GM18508 (cell line): ENCODE measurements around the gene CFP.
"Not testable (repeated sequence)": the region's sequence is repeated elsewhere in the genome, so short reads cannot be mapped to it uniquely, and the experiment has no call there.

Source experiments
- ATAC-seq: cut with Tn5 transposase; IDR thresholded peaks from one replicate; pipeline ENCODE4 v1.9.1; 2021; ENCODE audit warnings: moderate number of reproducible peaks; ENCODE audit not compliant: insufficient read depth, unreplicated experiment

The CFP gene

GRCh38 chrX:47629419-47630200 is at the start of gene CFP:
Gene CFP (minus strand): TSS chrX:47629930. CDS start chrX:47629844, 86 bp downstream.
- ATAC-seq: no peak

DNA sequence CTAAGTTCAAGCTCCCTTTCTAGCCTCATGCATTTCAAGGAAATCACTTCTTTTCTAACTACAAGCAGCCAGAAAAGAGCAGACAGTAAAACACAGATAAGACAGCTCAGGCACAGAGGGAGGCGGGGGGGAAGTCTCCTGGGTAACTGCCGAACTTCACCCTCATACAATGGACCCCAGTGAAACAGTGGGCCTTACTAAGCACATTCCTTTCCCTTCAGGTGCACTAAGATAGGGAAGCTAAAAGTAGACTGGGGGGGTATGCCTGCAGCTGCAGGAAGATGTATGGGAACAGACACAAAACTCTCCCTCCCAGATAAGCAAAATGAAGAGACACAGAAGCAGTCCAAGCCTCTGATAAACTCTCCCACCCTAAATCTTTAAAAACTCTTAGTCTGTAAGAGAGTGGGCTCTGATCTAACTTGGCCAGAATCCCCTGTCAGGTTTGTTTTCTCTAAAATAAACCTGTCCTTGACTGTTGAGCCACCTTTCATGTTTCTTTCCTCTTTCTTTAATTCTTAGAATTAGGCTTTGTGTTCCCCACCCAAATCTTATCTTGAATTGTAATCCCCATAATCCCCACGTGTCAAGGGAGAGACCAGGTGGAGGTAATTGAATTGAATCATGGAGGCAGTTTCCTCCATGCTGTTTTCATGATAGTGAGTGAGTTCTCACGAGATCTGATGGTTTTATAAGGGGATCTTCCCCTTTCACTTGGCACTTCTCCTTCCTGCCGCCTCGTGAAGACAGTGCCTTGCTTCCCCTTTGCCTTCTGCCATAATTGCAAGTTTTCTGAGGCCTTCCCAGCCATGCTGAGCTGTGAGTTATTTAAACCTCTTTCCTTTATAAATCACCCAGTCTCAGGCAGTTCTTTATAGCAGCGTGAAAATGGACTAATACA is 46.5 kb upstream of the CFP start:
- not testable (repeated sequence) for ATAC-seq

GRCh38 chrX:47674776-47675175 is 45.0 kb upstream of the CFP start:
- no peak for ATAC-seq

GRCh38 chrX:47665797-47666196 is 36.1 kb upstream of the CFP start:
- not testable (repeated sequence) for ATAC-seq

DNA sequence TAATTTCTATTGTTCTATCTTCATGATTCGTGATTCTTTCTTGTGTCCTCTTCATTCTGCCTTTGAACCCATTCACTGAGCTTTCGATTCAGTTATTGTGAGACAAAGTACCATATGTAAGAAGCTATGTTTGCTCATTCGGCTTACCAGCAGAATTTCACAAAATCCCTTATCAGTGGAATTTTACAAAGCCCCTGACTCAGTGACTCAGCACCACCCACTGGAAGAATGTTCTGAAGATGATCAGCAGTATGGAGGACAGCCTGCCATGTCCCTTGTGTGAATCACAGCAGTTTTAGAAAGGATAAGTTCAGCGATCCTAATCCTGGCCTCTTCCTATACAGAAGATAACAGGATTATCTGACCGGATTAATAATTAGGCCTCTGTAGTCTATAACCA is 35.0 kb upstream of the CFP start:
- no peak for ATAC-seq

GRCh38 chrX:47662144-47662657 is 32.5 kb upstream of the CFP start:
- ATAC-seq: no peak

DNA sequence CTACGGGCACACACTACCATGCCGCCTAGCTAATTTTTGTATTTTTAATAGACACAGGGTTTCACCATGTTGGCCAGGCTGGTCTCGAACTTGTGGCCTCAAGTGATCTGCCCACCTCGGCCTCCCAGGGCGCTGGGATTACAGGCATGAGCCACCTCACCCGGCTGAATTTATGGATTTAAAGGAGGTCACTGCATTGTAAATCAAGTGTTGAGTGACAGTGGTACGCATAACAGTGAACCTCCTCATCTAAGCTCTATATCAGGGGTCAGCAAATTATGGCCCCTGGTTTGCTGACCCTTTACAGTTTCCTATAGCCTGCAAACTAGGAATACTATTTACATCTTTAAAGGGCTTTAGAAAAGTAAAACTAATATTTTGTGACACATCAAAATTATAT is 31.8 kb upstream of the CFP start:
- ATAC-seq: no peak

- ATAC-seq: no peak
Measured at GRCh38 chrX:47659421-47659726, 29.6 kb upstream of the CFP start.

GRCh38 chrX:47658684-47659420 is 29.1 kb upstream of the CFP start, which contains the start of gene UXT:
Gene UXT (minus strand): TSS chrX:47659180. CDS start chrX:47658927, 253 bp downstream.
- ATAC-seq: peak; percentile 49

DNA sequence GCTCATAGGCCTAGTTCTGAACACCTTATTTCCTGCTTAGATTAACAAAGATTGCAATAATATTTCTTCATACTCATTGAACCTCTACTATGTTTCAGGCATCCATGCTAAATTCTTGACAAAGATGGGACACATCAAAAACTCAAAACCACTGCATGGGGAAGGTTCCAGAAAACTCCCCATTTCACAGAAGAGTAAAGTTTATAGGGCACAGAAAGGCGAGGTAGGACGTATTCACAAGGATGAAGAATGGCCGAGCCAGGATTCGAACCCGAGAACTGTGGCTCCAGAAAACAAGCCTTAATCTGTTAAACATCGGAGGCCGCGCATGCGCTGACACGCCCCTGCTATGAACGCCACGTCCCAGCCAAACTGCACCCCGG is 28.6 kb upstream of the CFP start:
- no peak for ATAC-seq

DNA sequence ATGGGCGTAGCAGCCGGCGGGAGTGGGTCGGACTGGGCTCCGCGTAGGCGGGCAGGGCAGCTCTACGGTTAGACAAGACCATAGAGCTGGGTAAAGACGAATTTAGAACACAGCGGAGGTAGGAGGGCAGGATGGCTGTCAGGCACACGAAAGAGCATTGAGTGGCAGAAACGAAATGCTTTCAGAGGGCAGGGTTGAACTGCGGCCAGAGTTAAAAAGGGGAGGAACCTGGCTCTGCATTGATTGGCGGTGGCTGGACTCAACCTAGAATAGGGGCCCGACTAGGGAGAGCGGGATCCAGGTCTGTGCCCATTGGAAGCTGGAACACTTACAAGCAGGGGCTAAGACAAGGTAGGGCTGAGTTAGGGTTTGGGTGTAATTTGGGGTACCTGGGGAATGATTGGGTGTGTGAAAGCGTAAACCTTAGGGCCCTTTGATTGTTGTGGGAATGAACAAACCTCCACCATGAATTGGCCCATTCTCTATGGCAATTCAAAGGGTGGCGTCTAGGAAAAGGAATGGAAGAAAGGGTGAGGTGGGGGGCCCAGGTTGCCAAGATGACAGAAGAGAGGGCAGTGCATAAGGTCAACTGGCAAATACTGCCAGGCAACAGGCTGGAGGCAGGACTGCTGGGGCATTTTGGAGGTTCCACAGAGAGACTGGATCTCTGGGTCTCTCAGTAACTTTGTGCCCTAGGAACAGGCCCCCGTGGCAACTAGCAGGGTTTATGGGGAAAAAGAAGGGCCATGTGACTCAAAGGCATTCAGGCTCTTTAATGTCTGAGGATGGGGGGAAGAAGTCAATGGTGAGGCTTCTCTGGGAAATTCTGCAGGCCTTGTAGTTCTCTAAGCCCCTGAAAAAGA is 21.5 kb upstream of the CFP start:
- no peak for ATAC-seq

DNA sequence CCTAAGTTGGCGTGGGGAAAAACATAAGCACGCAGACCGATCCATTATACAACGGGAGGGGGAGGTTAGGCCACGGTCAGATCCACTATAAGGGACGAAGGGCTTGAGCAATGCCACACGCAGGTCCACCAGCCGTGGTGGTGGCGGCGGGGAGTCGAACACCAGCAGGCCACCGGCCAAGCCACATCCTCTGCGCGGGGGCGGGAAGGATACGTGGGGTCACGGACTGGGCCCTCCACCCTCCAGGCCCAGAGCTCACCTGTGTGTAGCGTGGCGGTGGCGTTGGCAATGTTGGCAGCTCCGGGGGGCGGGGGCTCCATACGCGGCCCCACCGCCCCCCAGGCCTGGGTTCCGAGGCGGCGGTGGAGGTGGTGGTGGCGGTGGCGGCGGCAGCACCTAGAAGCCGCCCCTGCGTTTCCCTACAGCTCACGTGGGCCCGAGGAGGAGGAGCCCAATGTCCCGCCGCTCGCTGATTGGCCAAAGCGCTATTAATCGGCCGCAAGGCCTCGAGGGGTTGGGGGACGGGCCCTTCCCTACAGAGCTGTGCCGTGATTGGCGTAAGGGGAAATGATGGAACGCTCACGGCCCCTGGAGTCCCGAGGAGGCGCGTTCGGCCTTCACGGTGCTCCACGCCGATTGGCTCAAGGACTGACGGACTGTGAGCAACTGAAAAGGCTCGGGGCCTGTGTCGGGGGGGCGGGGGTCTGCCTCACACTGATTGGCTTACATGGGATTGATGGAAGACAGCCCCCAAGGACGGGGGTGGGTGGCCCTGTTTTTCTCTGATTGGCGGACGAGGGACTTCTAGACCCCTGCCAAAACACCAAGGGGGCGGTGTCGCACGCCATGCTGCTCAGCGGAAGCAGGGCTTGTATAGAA is 20.7 kb upstream of the CFP start, which contains the start of gene ELK1:
TSS of gene ELK1 (minus strand) at position 400 of the 879 bp plus-strand sequence. CDS start 9,122 bp downstream, outside the sequence.
- ATAC-seq: peak; percentile 61

DNA sequence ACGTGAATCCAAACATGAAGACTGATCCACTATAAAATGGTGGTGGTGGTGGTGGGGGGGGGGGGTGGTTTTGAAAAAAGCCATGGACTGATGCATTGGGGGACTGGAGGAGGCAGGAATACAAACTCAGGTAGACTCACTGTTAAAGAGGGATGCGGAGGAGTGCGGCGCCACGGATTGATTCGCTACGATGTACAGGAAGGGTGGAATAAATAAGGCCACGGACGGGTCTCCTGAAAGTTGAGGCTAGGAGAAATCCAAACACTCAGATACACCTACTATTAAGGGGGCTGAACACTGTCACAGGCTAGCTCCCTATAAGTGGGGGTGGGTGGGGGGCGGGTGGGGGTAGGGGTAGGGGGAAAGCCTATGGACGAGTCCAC is 20.0 kb upstream of the CFP start:
- no peak for ATAC-seq

DNA sequence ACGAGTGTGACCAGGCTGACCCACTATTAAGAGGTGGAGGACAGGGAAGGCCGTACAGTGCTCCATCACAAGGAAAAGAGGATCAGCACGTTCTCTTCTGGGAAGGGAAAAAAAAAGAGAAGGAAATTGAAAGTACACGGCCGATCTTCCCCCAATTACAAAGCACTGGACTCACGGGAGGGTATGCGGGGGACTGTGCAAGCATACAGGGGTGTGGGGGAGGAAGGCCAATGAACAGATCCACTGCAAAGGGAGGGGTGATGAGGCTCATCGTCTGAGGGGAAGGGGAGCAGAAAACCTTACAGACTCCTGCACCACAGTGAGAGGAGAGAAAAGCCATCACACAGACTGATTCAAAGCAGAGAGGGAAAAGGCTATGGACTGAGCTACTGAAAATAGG is 19.5 kb upstream of the CFP start:
- ATAC-seq: no peak

GRCh38 chrX:47648376-47648775 is 18.6 kb upstream of the CFP start:
- no peak for ATAC-seq

DNA sequence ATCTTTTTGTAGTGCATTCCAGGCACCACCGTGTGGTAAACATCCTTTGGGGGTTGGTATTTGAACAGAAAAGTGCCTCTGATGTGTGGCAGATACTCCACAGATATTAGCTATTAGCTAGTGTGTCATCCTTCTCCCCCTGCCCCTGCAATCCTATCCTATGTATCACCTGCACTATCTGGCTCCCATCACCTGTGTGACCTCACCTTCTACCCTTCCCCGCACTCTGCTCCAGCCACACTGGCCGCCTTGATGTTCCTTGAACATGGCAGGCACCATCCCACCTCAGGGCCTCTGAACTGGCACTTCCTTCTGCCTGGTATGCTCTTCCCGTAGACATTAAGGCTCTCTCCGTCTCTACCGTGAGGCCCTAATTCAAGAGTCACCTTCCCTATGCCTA is 16.9 kb upstream of the CFP start:
- no peak for ATAC-seq

DNA sequence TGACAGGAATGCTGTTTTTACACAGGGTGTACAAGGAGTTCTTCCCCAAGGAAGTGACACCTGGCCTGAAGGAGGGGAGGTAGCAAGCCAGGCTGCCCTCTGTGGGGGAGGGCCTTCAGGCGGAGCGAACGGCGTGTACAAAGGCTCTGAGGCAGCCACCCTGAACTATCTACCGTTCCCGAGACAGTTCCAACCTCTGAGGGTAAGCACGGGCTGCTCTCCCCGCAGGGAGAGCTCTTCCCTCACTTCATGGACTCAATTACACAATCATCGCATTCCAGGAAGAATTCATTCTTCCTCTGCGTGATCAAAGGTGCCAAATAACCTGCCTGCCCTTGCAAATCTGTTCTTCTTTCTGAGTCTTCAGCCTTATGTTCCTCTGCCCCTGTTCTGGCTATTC is 15.8 kb upstream of the CFP start:
- ATAC-seq: no peak

DNA sequence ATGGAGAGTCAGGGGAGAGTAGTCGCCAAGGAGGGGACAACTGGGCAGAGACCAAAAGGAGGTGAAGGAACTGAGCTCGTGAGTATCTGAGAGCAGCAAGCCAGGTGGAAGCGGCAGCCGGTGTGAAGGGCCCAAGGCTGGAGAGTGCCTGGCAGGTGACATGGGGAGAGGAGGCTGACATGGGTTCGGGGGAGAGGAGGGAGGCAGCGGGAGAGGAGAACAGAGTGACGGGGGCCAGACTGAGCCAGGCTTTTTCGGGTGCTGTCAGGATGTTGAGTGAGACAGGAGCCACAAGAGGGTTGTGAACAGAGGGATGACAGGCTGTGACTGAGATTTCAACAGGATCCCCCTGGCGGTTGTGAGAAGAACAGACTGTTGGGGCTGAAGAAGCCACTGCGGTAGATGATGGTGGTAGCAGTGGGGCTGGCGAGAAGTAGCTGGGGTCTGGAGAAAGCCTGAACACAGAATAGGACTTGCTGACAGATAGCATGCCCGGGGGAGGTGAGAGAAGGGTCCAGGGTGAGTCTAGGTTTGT is 14.9 kb upstream of the CFP start:
- ATAC-seq: no peak
